GM18520 (cell line): Measurements from ENCODE around the gene DEFB129.
"Not testable (repeated sequence)": the region's sequence is repeated elsewhere in the genome, so short reads cannot be mapped to it uniquely, and the experiment has no call there.

Source experiments
- ATAC-seq: cut with Tn5 transposase; IDR thresholded peaks from one replicate; pipeline ENCODE4 v1.9.1; 2021; ENCODE audit not compliant: unreplicated experiment

DEFB129 gene

GRCh38 chr20:226958-227357 lies at the start of gene DEFB129:
DEFB129 (plus strand) TSS chr20:227258; CDS start chr20:227289, 31 bp downstream.
- ATAC-seq: no peak

- ATAC-seq: no peak
These were observed 42.8 kb upstream of the DEFB129 start for GRCh38 chr20:184288-184687.

GRCh38 chr20:187733-188132 lies 39.3 kb upstream of the DEFB129 start:
- no peak for ATAC-seq

- ATAC-seq: no peak
These were observed 37.4 kb upstream of the DEFB129 start, which contains the start of gene DEFB128 for GRCh38 chr20:189611-190010. DEFB128 (minus strand) TSS chr20:189711; CDS start chr20:189623, 88 bp downstream.

GRCh38 chr20:198225-198624 lies 28.8 kb upstream of the DEFB129 start:
- ATAC-seq: no peak

GRCh38 chr20:199996-200395 lies 27.1 kb upstream of the DEFB129 start:
- no peak for ATAC-seq

GRCh38 chr20:203630-204029 lies 23.4 kb upstream of the DEFB129 start:
- not testable (repeated sequence) for ATAC-seq

GRCh38 chr20:208942-209566 lies 18.0 kb upstream of the DEFB129 start:
- ATAC-seq: no peak

- ATAC-seq: no peak
These were observed 16.1 kb upstream of the DEFB129 start for GRCh38 chr20:210809-211502.

- ATAC-seq: no peak
These were observed 12.7 kb upstream of the DEFB129 start for GRCh38 chr20:214383-214782.

GRCh38 chr20:215796-216195 lies 11.3 kb upstream of the DEFB129 start:
- no peak for ATAC-seq

- no peak for ATAC-seq
These were observed 9.8 kb upstream of the DEFB129 start for GRCh38 chr20:217266-217665.

- ATAC-seq: no peak
These were observed 7.6 kb upstream of the DEFB129 start for GRCh38 chr20:219290-220115.

GRCh38 chr20:221258-221830 lies 5.7 kb upstream of the DEFB129 start:
- ATAC-seq: no peak

- not testable (repeated sequence) for ATAC-seq
These were observed 1.2 kb upstream of the DEFB129 start for GRCh38 chr20:225879-226278.

GRCh38 chr20:227439-228105 lies 514 bp downstream of the DEFB129 start:
- no peak for ATAC-seq

GRCh38 chr20:235891-236290 lies 8.8 kb downstream of the DEFB129 start:
- no peak for ATAC-seq

GRCh38 chr20:237489-237888 lies 10.4 kb downstream of the DEFB129 start:
- no peak for ATAC-seq

GRCh38 chr20:237929-238328 lies 10.9 kb downstream of the DEFB129 start:
- ATAC-seq: no peak

- no peak for ATAC-seq
These were observed 15.8 kb downstream of the DEFB129 start for GRCh38 chr20:242905-243304.

GRCh38 chr20:251354-251753 lies 24.3 kb downstream of the DEFB129 start:
- ATAC-seq: no peak
